H7 (cell line): ENCODE results near the gene GPR26. TPM values are rescaled to one million over a fixed set of nuclear protein-coding genes. Genes with fewer than 3 reads are reported as not detected.
"Not testable (repeated sequence)": the region's sequence is repeated elsewhere in the genome, so short reads cannot be mapped to it uniquely, and the experiment has no call there.

ENCODE experiments used
- DNase-seq: peaks from one replicate; pipeline ENCODE4 v3.0.0; 2012
- H3K27me3 ChIP-seq: 2 replicates; pipeline ENCODE4 v1.6.0; 2011; ENCODE audit warnings: mild to moderate bottlenecking, low read length; ENCODE audit not compliant: control insufficient read depth, insufficient read depth
- H3K36me3 ChIP-seq: replicated peaks from 2 replicates; pipeline ENCODE4 v1.5.1; 2011; ENCODE audit warnings: low read length; ENCODE audit not compliant: control insufficient read depth, insufficient read depth
- H3K4me3 ChIP-seq: 2 replicates; pipeline ENCODE4 v1.5.1; 2011; ENCODE audit warnings: low read depth, mild to moderate bottlenecking, control low read depth, low read length, moderate library complexity; ENCODE audit not compliant: insufficient read depth
- total RNA-seq: library from RNA; depleted of rRNA; stranded (reverse); fragments of >200 nt; shearing (Covaris generic); gene quantifications from 2 replicates; pipeline ENCODE4 v1.2.3, GENCODE V29; 2014

The GPR26 gene
- total RNA-seq, 1 experiment from 2014 or later = 0.03 TPM

GRCh38 chr10:123706236-123706635, 40.1 kb downstream of the GPR26 start:
- H3K27me3 ChIP-seq = no peaks in the 10 kb centered on the region; the same call in 1 of the 2 replicates
- DNase-seq = no peak
- no peak overlapping the region for H3K4me3 ChIP-seq
- H3K36me3 ChIP-seq = no peaks in the 10 kb centered on the region

DNA sequence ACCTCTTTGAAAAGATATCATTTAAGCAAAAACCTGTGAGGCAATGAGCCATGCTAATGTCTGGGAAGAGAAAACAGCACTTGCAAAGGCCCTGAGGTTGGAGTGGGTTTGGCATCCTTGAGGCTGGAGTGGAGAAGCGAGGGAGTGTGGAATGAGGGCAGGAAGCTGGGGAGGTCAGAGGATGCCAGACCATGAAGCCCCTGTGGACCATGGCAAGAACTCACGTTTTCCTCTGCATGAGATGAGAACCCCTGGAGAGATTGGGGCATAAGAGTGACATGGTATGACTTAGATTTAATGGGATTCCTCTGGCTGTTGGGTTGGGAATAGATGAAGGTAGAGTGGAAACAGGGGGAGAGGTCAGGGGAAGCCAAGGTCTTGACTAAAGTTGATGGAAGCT, 49.4 kb downstream of the GPR26 start:
- no peak overlapping the region for H3K4me3 ChIP-seq
- H3K36me3 ChIP-seq = no peaks in the 10 kb centered on the region
- H3K27me3 ChIP-seq = no peaks in the 10 kb centered on the region
- DNase-seq = no peak

GRCh38 chr10:123717336-123717735, 51.2 kb downstream of the GPR26 start:
- Histone ChIP-seq H3K36me3 (no peaks in the 10 kb centered on the region), H3K27me3 (no peaks in the 10 kb centered on the region), H3K4me3 (no peak overlapping the region)
- DNase-seq = no peak

DNA sequence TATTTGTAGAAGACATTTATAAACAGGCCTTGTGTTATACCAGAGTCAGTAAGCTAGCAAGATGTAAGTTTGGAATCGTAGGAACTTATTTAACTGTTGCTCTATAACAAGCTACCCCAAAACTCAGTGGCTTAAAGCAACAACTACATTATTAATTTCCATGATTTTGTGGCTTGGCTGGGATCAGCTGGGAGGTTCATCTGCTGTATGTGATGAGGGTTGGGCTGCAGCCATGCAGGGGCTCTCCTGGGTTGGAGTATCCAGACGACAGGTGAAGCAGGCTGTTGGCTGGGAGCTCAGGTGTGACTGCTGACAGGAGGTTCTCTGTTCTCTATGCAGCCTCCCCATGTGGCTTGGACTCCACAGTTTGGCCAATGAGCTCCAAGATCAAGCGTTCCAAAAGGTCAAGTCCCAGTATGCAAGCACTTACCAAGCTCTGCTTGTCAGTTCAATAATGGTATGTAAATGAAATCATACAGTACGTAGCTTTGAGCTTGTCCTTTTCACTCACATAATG, 52.4 kb downstream of the GPR26 start:
- no peaks in the 10 kb centered on the region for H3K36me3 ChIP-seq
- no peak overlapping the region for H3K4me3 ChIP-seq
- no peak for DNase-seq
- H3K27me3 ChIP-seq = no peaks in the 10 kb centered on the region

GRCh38 chr10:123720536-123720935, 54.4 kb downstream of the GPR26 start:
- Histone ChIP-seq H3K36me3 (no peaks in the 10 kb centered on the region), H3K27me3 (no peaks in the 10 kb centered on the region), H3K4me3 (no peak overlapping the region)
- no peak for DNase-seq

DNA sequence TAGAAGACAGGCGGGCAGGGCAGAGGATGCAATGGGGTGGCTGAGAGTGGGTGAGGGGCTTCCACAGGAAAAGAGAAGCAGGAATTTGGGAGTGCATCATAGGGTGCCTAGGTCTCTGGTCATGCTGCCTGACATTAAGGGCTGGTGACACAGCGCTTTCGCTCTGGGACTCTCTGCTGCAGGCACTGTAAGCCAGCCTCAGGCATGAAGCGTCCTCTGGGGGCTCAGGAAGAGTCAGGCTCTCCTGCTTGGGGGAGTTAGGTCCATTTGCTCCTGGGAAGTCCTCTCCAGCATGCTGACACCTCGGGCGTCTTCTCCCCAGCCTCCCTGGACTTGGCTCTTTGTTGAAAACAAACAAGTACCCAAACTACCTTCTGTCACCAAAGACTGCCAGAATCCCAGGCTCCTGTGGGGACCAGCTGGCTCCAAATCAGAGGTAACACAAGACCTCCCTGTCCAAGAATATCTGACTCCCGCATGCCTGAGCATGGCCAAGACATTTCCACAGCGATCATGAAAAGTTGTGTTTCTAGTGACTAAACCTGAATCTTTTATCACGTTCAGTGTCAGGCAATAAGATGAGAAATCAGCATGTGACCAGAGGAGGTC, 55.4 kb downstream of the GPR26 start:
- DNase-seq = no peak

GRCh38 chr10:123722351-123722750, 56.2 kb downstream of the GPR26 start:
- no peak overlapping the region for H3K4me3 ChIP-seq
- H3K27me3 ChIP-seq = no peaks in the 10 kb centered on the region
- no peaks in the 10 kb centered on the region for H3K36me3 ChIP-seq
- no peak for DNase-seq

More for the DNA sequence above, 55.4 kb downstream of the GPR26 start:
- Histone ChIP-seq H3K4me3 (no peak overlapping the region), H3K27me3 (no peaks in the 10 kb centered on the region), H3K36me3 (no peaks in the 10 kb centered on the region)

DNA sequence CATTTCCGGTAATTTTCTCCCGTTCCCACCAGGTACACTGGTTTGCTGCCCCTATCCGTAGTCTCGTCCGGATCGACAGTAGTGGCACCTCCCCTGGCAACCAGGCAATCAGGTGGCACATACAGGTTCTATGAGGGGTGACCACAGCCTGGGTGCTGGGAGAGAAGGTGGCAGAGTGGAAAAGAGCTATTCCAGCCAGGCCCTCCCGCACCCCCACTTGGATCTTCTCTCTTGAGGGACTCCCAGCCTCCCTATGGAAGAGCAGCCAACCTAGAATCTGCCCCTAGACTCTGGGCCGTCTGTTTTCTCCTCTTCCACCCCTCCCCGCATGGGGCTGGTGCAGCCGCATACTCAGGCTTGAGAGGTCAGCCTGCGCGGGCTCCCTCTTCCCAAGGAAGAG, 58.6 kb downstream of the GPR26 start:
- no peak for DNase-seq
- Histone ChIP-seq H3K4me3 (no peak overlapping the region), H3K36me3 (no peaks in the 10 kb centered on the region), H3K27me3 (no peaks in the 10 kb centered on the region)

DNA sequence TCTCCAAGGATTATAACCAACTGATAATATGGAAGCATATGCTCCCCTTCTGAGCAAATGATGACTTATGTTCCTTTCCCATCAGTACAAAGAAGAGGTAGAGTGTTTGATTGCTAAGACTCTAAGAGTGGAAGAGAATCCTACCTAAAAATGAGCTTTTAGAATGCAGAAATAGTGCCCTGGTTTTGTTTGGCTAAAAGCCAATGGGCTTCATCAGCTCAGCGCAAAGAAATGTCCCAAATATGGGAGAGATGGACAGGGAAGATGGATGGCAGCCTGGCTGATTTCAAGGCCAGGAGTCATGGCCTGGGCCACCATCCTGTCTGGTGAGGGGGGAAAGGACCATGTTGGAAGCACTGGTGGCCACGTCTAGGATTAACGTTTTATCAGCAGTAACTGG, 60.2 kb downstream of the GPR26 start:
- DNase-seq = no peak
- no peaks in the 10 kb centered on the region for H3K36me3 ChIP-seq
- H3K4me3 ChIP-seq = no peak overlapping the region
- no peaks in the 10 kb centered on the region for H3K27me3 ChIP-seq

- Histone ChIP-seq H3K27me3 (no peaks in the 10 kb centered on the region), H3K36me3 (no peaks in the 10 kb centered on the region), H3K4me3 (no peak overlapping the region)
- no peak for DNase-seq
These were observed 60.7 kb downstream of the GPR26 start for GRCh38 chr10:123726836-123727235.

DNA sequence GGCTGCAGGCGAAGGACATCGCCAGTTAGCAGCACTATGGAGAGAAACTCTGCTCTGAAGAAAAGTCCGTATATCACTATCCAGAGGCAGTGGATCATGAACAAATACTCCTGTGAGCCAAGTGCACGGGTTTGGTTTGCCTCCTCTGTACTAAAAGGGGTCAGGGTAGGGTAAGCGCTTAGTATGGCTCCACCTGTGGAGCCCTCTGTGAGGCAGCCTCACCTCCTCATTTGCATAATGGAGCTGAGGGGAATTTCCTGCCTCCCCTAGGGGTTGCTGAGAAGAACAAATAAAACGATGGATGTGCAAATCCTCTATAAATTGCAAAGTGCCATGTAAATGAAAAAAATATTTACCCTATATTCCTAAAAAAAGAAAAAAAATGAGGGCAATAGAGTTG, 63.4 kb downstream of the GPR26 start:
- DNase-seq = peak; percentile 72
- no peaks in the 10 kb centered on the region for H3K27me3 ChIP-seq
- H3K36me3 ChIP-seq = no peaks in the 10 kb centered on the region
- no peak overlapping the region for H3K4me3 ChIP-seq

- not testable (repeated sequence) for DNase-seq, H3K27me3 ChIP-seq, H3K4me3 ChIP-seq, H3K36me3 ChIP-seq
These were observed 70.8 kb downstream of the GPR26 start for GRCh38 chr10:123736917-123737316.

DNA sequence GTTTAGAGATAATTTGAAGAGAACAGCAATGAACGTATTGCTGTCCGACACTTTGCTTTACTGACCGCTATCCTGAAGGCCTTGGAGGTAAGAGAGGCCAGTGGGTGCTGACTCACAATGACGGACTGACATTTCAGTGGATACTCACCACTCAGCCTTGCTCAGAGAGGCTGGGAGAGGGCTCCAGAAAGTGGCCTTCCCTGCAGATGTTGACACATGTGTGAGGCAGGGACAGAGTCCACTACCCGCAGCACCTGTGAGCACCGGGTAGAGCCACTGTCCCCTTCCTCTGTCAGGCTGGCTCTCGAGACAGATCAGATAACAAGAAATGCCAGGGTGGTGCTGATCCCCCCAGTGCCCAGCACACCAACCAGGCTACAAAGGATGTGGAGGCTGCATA, 75.0 kb downstream of the GPR26 start:
- H3K4me3 ChIP-seq = no peak overlapping the region
- no peak for DNase-seq
- no peaks in the 10 kb centered on the region; the same call in 1 of the 2 replicates for H3K27me3 ChIP-seq
- H3K36me3 ChIP-seq = no peaks in the 10 kb centered on the region

DNA sequence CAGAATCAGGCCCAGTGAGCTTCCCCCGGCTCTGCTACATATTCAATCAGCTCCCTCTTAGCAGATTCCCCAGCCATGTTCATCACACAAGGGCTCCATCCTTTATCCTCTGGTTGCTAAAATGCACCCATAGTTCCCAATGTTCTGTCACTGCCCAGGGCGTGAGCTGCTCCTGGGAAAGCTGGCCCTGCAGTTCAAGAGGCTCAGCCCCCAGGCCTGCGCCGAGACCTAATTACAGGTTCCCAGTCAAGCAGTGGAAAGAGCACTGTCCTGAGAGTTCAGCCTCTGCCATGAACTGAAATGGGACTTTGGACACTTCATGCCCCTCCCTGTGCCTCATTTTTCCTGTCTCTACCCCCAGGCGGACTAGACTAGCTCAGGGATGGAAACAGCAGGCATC, 75.6 kb downstream of the GPR26 start:
- no peaks in the 10 kb centered on the region for H3K36me3 ChIP-seq
- no peak overlapping the region for H3K4me3 ChIP-seq
- DNase-seq = no peak
- no peaks in the 10 kb centered on the region; the same call in 1 of the 2 replicates for H3K27me3 ChIP-seq

DNA sequence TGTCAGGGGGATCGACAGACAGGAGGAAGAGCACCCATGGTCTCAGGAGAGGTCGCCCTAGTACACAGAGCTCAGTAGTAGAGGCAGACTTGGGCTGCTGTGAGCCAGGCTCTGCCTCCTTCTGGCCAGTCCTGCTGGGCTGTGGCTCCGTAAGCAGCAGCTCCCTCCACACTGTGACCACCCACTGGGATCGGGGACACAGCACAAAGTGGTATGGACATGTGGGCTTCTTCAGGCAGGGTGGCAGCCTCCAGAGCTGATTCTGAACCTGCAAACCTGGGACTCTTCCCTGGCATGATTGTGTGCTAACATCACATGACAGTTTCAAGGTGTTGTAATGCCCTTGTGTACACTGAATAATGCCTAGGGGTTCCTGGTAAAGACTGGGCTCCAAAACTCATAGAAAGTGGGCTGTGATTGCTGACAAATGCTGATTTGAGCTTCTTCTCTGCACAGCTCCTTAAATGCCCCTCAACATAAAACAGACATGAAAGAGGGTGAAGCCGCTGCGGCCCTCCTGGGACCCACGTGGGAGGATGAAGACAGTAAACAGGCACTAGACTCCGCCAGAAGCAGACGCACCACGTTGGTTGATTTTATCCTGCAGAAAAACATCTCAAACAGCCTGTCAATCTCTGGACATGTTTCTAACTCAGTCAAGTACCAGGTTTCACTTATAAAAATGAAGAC, 76.7 kb downstream of the GPR26 start:
- no peaks in the 10 kb centered on the region for H3K36me3 ChIP-seq

More for the DNA sequence above, 76.7 kb downstream of the GPR26 start:
- Histone ChIP-seq H3K27me3 (no peaks in the 10 kb centered on the region; the same call in 1 of the 2 replicates), H3K4me3 (no peak overlapping the region)
- DNase-seq = no peak
